Measurements from ENCODE around the gene TNFAIP2. TPM values are rescaled to one million over a fixed set of nuclear protein-coding genes. Genes with fewer than 3 reads are reported as not detected.
A peak's percentile ranks its signal among the peaks of the same experiment; 100 is the strongest.

The TNFAIP2 gene
- total and polyA plus RNA-seq, 9 of the 15 experiments (the other 6 are each of a cell fraction or from before 2014, with no cell fraction given) = 22.6 to 68.6 (median 44.6) TPM

GRCh38 chr14:103109535-103110441, 13.5 kb upstream of the TNFAIP2 start (continued):
- no peak for TF ChIP-seq BRCA1 (IDR thresholded peaks at IDR 0.05)
- no peak for TF ChIP-seq BRCA1 (CRISPR knock-in tag; IDR thresholded peaks at IDR 0.05)
- no peak for TF ChIP-seq ZNF407 (IDR thresholded peaks at IDR 0.05; ENCODE audit: low read depth)
- TF ChIP-seq FUS (optimal IDR thresholded peaks at IDR 0.05; ENCODE audit: low read depth, low read length) = no peak
- no peak for TF ChIP-seq TAF7 (tag; IDR thresholded peaks at IDR 0.05)
- no peak for TF ChIP-seq SMAD1 (IDR thresholded peaks at IDR 0.05; ENCODE audit: low read depth, low read length, partially characterized antibody)
- no peak for TF ChIP-seq TRIM25 (IDR thresholded peaks at IDR 0.05; ENCODE audit: borderline replicate concordance)
- TF ChIP-seq KDM2B (CRISPR knock-in tag; IDR thresholded peaks at IDR 0.05) = no peak
- TF ChIP-seq JUN (IDR thresholded peaks at IDR 0.05; ENCODE audit: borderline replicate concordance, low read depth, low read length) = peak; percentile 86
- no peak for TF ChIP-seq JUN (CRISPR knock-in tag; IDR thresholded peaks at IDR 0.05; ENCODE audit: borderline replicate concordance)
- TF ChIP-seq ESRRA (IDR thresholded peaks at IDR 0.05; ENCODE audit: borderline replicate concordance, low read depth) = no peak
- TF ChIP-seq GTF2E2 (tag; IDR thresholded peaks at IDR 0.05) = no peak
- TF ChIP-seq U2AF1 (optimal IDR thresholded peaks at IDR 0.05; ENCODE audit: low read depth, low read length) = no peak
- peak; percentile 50; the same call in 1 of the 2 replicates for TF ChIP-seq CREM (IDR thresholded peaks at IDR 0.05; ENCODE audit: low read depth)
- no peak for TF ChIP-seq BRF2 (IDR thresholded peaks at IDR 0.05; ENCODE audit: borderline replicate concordance, insufficient read depth, insufficient read length)

All from K562 (cell line).